ENCODE data around the gene FGFR2. TPM values are rescaled to one million over a fixed set of nuclear protein-coding genes. Genes with fewer than 3 reads are reported as not detected.
"Not testable (repeated sequence)": the region's sequence is repeated elsewhere in the genome, so short reads cannot be mapped to it uniquely, and the experiment has no call there.

FGFR2 gene
- total RNA-seq, 1 donor from 2014 or later, result 135 TPM

DNA sequence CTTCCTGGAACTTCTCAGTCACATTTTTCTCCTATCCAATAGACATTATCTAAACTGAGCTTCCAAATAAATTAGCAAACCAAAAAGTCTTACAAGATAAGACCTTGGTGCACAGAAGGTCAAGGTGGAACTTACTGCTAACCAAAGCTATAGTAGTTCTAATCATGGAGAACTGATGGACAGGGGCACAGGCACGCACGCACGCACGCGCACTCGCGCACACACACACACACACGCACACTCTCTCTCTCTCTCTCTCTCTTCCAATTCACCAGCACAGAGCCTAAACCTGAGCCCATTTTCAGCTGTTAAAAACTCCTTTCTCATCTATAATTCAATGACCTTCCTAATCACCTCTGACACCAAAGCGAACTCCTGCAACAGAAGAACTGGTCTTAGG is 7.5 kb downstream of the FGFR2 start:
- DNase-seq (ENCODE audit: low spot score), result no peak

DNA sequence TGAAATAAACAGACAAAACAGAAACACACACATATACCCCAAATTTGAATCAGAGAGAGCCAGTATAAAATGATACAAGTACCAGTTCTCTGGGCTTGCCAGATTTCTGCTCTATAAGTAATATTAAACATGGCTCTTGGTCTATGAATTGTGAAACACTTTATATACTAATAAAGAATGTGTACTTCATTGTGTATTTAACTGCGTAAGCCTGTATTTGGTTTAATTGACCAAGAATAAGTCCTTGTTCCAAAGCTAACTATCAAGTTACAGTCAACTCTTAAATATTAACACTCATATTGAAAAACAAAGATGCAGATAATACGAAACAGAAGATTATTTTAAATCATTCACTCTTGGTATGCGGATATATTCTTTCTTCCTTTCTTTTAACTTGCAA is 8.7 kb downstream of the FGFR2 start:
- DNase-seq (ENCODE audit: low spot score), result no peak

- DNase-seq (ENCODE audit: low spot score), result no peak
Observed at GRCh38 chr10:121583857-121584256, 14.4 kb downstream of the FGFR2 start.

GRCh38 chr10:121583258-121583657 is 15.0 kb downstream of the FGFR2 start:
- DNase-seq (ENCODE audit: low spot score), result no peak

DNA sequence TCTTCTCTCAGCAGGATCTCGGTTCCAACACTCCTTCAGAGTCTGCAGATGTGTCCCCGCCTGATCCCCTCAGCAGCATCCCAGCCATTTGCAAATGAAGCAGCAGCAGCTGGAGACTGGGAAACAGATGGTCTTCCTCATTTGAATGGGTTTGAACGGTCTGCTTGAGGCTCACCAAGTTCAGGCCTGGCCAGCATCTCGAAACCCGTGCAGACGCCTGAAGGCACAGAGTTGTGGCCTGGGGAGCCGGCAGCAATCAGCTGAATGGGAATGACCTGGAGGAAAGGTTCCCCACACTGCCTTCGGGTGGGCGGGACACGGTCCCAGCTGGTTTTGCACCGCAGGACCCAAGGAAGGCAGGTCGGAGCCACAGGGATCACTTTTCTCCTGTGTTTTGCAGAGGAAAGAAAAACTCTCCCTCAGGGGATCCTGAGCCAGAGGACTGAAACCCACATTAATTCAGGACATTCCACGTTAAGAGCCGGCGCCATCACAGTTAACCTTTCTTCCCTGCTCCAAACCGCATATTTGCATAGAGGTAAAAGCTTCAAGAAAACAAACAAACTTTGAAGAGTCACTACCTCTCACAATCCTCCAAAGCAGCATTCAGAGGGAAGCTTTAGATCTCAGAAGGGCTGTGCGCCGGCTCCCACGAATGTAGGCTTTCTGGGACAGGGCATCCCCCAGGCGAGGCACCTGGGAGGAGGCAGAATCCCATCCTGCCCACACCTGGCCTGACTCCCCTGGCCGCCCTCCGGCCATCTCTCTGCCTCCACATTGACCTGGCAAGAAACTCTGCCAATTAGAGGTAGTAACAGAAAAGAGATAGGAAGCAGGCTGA is 17.7 kb downstream of the FGFR2 start:
- DNase-seq (ENCODE audit: low spot score), result no peak

GRCh38 chr10:121579656-121580055 is 18.6 kb downstream of the FGFR2 start:
- no peak for DNase-seq (ENCODE audit: low spot score)

- no peak for DNase-seq (ENCODE audit: low spot score)
Observed at GRCh38 chr10:121578965-121579364, 19.3 kb downstream of the FGFR2 start.

DNA sequence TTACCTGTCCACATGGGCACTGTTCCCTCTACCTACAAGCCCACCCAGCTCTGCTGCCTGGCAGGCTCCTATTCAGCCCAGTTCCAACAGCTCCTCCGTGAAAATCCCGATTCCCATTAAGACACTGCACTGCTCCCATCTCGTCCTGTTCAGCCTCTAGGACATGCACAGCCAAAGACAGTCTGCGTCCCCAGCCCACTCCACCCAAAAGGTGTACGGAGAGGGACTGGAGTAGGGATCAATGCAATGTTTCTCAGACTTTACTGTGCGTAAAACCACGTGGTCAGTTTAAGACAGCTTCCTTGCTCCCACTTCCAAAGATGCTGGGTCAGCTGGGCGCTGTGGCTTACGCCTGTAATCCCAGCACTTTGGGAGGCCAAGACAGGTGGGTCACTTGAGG is 19.9 kb downstream of the FGFR2 start:
- DNase-seq (ENCODE audit: low spot score), result no peak

DNA sequence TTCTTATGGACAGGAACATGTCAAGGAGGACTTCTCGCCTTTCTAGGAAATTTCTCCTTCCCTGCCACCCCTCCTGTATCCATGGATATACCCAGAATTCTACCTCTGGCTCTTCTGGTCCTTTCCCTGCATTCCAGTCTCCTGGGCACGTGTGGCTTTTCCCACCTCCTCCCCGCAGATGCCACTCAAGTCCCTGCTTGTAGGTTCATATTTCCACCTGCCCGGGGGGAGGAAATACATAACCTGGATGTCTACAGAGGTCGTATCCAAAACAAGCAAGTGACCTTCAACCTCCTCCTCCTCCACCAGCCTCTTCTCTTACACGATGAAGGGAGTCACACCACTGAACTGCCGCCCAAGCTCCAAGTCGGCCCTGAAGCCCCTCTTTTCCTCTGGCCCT is 20.7 kb downstream of the FGFR2 start:
- no peak for DNase-seq (ENCODE audit: low spot score)

- no peak for DNase-seq (ENCODE audit: low spot score)
Observed at GRCh38 chr10:121576139-121576538, 22.1 kb downstream of the FGFR2 start.

DNA sequence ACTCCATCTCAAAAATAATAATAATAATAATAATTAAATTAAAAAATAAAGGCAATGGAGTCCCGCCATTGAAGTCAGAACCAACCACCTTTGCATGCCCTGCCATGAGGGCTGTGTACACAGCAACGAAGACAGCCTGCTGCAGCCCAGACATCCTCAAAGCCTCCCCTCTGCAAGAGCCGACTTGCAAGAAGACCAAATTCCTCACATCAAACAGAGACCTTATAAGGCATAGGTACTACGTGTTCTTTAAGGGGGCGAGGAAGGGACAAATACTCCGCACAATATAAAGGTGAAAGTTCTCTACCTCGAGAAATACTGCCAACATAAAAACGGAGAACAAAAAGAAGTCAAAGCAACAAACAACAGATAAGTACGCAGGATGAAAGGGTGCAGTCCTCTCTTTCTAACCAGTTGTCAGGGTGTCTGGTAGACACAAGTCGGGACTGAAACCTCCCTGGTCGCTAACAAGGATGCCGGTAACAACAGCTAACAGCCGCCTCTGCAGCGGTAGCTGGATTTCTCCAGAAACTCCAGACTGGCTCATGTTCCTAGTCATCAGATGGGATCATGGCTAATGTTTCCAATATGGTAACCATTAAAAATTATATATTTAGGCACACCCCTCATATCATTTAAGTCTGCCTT is 23.6 kb downstream of the FGFR2 start:
- DNase-seq (ENCODE audit: low spot score), result no peak

DNA sequence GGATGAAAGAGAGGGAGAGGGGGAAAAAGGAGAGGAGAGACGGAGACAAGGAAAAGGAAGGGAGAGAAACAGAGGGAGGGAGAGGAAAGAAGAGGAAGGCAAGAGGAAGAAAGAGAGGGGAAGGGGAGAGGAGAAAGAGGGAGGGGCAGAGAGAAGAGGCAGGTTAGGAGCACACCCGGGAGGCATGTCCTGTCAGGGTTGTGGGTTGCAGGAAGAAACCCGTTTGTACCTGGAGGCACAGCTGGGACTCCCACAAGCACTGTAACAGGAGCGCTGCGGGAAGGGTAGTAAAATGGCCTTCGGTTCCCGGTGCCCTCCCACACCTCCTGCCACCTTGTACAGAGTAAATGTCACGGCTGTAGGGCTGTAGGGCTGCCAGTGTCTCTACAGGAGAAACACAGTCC is 24.7 kb downstream of the FGFR2 start:
- DNase-seq (ENCODE audit: low spot score), result no peak

DNA sequence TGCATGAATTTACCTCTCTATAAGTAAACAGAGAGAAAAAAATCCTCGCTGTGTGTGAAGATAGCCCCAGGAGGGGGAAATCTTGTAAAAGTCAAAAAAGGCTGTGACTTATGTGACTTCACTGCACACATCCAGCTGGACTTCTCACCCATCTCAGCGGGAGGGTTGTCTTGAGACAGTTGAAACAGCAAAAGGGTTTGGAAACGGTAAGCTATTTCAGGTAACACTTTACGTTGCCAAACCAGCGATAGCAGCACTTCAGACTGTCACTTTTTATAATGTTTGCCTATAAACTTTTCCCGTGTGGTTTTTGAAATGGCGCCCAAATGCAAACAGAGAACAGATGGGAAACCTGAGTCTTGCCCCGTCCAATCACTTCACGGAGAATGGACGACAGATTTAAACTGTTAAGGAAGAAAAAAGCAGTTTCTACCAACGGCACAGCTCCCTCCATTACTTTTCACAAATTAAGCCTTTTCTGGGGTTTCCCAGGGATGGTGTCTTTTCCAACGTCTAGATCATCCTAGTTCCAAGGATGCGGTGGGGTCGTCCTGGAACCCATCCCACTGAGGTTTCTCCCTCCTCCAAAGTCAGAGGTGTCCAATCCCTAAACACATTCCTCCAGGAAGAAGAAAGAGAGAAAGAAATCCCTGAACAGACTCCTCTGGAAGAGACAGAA is 25.2 kb downstream of the FGFR2 start:
- no peak for DNase-seq (ENCODE audit: low spot score)

- no peak for DNase-seq (ENCODE audit: low spot score)
Observed at GRCh38 chr10:121570315-121570714, 27.9 kb downstream of the FGFR2 start.

GRCh38 chr10:121568275-121568674 is 30.0 kb downstream of the FGFR2 start:
- DNase-seq (ENCODE audit: low spot score), result no peak

DNA sequence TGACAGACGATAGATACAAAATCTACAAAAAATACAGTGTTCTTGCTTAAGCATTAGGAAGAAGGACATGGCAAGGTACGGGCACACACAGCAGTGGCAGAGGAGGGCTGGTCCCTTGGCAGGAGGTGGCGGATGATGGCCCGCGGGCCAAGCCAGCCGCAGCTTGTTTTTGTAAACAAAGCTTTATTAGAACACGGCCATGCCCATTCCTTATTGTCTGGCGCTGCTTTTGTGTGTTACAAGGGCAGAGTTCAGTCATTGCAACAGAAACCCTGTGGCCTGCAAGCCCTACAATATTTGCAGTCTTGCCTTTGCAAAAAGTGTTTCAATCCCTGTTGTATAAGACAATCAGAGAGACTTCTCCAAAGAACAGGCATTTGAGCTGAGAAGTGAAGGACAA is 30.7 kb downstream of the FGFR2 start:
- DNase-seq (ENCODE audit: low spot score), result no peak

DNA sequence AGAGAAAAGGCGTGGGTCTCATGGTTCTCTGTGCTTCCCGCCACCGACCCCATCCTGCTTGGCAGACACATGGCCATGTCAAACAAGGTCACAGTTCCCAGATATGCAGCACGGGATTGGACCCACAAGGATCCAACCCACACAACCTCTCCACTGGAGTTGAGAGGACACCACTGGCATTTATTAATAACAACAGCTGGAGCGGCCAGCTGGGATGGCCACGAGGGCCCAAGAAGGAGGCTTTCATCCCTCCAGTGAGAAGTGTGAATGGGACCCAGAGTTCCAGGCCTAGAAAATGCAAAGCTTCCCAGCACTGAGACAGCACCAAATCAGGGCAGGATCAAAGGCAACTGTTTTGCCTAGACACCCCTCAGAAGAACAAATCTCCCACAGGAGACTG is 31.5 kb downstream of the FGFR2 start:
- no peak for DNase-seq (ENCODE audit: low spot score)

DNA sequence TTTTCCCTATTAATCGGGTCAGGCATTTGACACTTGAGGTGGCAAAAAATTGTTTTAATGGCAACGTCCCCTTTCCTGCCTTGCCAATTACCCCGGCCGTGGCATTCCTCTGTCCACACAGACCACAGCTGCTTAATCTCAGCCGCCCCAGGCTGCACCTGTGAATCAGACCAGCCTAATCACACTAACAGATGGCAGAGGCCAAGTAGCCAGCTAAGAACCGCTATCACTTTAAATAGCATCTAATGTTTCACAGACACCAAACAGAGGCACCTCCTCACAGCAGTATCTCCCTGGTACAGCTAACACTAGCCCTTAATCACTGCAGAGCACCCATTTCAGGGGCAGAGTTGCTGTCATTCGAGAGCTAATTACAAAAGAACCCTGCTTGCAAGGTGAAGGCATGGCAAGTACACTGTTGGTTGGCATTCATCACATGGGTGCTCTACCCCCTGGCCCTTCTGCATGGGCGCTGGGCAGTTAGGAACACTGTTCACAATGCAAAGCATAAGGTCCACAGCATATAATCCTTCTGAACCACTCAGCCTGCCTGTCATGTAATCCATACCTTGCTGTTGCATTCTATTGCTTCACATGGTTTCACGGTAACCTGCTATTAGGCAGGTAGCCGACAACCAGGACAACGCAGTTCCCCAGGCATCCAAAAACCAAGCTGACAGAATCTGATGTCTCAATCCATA is 38.8 kb downstream of the FGFR2 start:
- no peak for DNase-seq (ENCODE audit: low spot score)

- no peak for DNase-seq (ENCODE audit: low spot score)
Observed at GRCh38 chr10:121558238-121558637, 40.0 kb downstream of the FGFR2 start.

GRCh38 chr10:121556918-121557573 is 41.2 kb downstream of the FGFR2 start:
- no peak for DNase-seq (ENCODE audit: low spot score)

- DNase-seq (ENCODE audit: low spot score), result no peak
Observed at GRCh38 chr10:121556455-121556854, 41.8 kb downstream of the FGFR2 start.

DNA sequence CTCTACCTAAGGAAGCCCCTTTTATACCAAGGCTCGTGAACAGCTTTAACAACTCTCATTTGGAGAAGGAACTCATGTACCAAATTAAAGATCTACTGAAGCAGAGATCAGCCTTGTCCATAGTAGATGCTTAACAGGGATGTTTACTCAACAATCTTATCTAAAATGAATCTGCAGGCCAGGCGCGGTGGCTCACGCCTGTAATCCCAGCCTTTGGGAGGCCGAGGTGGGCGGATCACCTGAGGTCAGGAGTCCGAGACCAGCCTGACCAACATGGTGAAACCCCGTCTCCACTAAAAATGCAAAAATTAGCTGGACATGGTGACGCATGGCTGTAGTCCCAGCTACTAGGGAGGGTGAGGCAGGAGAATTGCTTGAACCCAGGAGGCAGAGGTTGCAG is 43.3 kb downstream of the FGFR2 start:
- DNase-seq (ENCODE audit: low spot score), result not testable (repeated sequence)
